GM13977 (cell line): Measurements from ENCODE around the gene OPRL1.

Experiments
- DNase-seq: peaks from one replicate; pipeline ENCODE4 v3.0.0; 2012; ENCODE audit warnings: low spot score
- in situ Hi-C: fragments of 300-500 bp; cut with MboI; formaldehyde crosslinking; loops from one replicate; pipeline ENCODE4 v1.12.0; 2022; ENCODE audit warnings: low sequenced_read_pairs, low pct_unique_long_range_greater_than_20kb, mixed read lengths, inconsistent platforms; ENCODE audit not compliant: unreplicated experiment
- TF ChIP-seq, protein P1 (sequence below): IDR thresholded peaks from 2 replicates; pipeline ENCODE4 v1.5.1; 2012; ENCODE audit warnings: mild to moderate bottlenecking, control low read depth; ENCODE audit not compliant: insufficient read depth; ENCODE audit errors: extremely low read depth, missing control alignments

The OPRL1 gene

DNA sequence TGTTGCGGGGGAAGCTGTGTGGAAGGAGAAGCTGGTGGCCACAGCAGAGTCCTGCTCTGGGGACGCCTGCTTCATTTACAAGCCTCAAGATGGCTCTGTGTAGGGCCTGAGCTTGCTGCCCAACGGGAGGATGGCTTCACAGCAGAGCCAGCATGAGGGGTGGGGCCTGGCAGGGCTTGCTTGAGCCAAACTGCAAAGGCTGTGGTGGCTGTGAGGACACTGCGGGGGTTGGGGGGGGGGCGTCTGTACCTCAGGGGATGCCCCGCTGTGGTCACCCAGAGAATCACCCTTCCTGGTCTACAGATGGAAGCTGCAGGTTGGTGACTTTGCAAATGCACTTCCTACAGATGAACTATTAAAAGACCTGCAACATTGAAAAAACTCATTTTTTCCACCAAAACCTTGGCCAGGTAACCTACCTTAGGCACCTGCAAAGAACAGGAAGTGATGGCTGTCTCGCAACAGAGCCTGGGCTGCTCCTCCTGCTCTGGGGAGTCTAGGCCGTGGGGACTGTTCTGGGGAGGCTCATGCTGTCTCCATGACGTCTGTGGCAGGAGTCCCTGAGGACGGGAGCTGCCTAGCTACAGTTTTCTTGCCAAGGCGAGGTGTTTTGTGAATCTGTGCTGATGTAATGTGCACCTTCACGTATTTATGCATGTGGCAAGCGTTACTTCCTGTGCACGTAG is 20.1 kb downstream of the OPRL1 start:
- TF ChIP-seq, protein P1, sequence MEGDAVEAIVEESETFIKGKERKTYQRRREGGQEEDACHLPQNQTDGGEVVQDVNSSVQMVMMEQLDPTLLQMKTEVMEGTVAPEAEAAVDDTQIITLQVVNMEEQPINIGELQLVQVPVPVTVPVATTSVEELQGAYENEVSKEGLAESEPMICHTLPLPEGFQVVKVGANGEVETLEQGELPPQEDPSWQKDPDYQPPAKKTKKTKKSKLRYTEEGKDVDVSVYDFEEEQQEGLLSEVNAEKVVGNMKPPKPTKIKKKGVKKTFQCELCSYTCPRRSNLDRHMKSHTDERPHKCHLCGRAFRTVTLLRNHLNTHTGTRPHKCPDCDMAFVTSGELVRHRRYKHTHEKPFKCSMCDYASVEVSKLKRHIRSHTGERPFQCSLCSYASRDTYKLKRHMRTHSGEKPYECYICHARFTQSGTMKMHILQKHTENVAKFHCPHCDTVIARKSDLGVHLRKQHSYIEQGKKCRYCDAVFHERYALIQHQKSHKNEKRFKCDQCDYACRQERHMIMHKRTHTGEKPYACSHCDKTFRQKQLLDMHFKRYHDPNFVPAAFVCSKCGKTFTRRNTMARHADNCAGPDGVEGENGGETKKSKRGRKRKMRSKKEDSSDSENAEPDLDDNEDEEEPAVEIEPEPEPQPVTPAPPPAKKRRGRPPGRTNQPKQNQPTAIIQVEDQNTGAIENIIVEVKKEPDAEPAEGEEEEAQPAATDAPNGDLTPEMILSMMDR: no peak
- in situ Hi-C loops: no loop called here
- peak; percentile 77 for DNase-seq

DNA sequence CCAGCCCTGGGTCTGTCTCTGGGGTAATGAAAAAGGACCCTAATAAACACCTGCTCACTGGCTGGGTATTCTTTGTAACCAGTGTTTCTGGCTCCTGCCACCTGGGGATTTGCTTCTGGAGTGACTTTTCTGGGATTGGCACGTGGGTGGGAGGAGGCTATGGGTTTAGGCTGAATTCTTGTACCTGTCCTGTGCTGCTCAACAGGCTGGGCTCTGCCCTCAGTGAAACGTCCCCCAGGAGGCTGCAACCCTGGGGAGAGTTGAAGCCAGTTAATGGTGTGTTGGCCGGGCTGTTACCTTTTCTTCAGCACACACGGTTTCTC is 20.6 kb downstream of the OPRL1 start:
- DNase-seq: no peak
- TF ChIP-seq, protein P1: no peak
- in situ Hi-C loops: no loop called here

DNA sequence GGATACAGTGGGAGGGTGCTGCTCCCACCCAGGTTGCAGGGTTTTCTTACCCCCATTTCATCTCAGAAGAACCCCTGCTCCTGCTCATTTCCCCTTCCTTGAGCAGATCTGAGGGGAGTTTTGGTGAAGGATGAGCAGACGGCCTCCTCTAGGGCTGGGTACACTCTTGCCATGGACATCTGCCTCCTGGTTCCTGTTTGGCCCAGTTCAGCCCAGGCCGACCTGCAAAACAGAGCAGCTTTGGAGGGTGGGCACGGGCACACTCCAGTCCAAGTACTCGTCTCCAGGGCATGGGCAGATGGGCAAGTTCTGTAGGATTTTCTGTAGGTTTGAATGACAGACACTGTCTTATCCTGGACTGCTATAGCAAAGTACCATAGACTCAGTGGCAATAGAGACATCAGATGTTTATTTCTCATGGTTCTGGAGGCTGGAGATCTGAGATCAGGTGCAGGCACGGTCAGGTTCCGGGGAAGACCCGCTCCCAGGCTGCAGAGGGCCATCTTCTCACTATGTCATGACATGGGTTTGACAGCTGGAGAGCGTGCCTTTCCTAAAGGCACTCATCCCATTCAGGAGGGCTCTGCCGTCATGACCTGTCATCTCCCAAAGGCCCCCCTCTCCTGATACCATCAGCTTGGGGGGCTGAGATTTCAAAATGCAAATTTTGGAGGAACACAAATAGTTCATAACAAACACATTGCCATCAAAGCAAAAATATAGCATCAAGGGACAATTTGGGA is 21.2 kb downstream of the OPRL1 start:
- TF ChIP-seq, protein P1: no peak
- in situ Hi-C loops: no loop called here
- DNase-seq: no peak

DNA sequence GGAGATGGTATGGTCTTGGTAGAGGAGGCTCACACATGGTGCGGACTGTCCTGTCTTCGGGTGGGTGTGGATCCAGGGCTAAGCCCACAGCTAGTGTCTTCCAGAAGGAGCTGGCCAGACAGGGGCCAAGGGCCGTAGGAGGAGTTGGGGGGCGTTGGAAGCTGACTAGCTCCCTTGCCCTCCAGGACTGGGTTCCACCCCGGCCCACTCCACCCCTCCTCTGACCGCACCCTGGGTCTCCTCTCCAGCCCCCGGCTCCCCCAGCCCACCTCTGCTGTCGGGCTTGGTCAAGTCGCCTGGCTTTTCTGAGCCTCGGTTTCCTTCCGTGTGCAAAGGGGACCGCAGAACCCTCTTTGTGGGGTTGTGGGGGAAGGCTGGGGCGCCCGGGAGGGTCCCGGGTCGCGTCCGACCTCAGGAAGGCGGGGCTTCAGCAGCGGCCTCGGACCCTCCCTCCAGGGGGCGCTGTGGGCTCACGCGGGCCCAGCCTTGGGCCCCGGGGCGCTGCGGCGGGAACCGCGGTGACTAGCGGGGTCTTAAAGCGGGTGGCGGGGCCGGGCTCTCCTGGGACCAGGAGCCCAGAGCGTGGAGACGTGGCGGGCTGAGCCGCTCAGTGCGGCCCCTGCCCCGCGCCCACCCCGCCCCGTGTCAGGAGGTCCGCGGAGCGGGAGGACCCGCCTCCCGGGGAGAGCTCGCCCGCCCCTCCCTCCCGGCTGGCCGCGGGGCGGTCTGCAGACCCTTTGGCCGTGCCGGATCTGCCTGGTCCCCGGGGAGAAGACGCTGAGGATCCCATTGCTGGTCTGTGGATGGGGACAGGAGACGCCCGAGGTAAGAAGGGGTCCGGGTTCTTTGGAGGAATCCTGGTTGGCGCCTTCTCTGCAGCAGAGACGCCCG is 22.1 kb downstream of the OPRL1 start:
- in situ Hi-C loops: no loop called here
- peak; percentile 86 for DNase-seq
- TF ChIP-seq, protein P1: peak; percentile 85

DNA sequence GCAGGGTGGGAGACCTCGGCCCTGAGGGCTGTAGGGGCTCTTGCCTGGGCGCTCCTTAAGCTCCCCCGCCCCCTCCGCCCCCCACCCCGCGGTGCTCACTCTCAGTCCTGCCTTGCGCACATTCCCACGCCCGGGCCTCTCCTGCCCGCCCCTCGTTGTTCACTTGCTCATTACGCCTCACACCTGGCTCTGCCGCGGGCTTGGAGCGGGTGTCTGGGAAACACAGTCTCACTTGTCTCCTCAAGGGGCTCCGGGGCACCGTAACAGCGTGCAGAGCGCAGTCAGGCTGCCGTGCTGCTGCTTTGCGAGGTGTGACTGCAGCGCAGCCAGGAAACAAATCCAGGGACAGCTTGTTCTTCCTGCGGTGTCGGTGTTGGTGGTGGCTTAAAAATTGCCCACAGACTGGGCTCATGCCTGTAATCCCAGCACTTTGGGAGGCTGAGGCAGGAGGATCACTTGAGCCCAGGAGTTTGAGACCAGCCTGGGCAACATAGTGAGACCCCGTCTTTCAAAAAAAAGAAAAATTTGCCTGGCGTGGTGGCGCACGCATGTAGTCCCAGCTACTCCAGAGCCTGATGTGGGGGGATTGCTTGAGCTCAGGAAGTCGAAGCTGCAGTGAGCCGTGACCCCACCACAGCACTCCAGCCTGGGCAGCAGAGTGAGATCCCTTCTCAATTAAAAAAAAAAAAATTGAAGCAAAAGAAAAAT is 22.9 kb downstream of the OPRL1 start:
- in situ Hi-C loops: no loop called here
- no peak for DNase-seq

More for the DNA sequence above, 22.9 kb downstream of the OPRL1 start:
- TF ChIP-seq, protein P1: no peak
